Stimulated activated CD8-positive, alpha-beta memory T cell treated with anti-CD3 and anti-CD28 coated beads, Interleukin-2, amount 100 ng/mL, for 48 hours (primary cell): ENCODE measurements around the gene DPP3.

ENCODE experiments used
- DNase-seq, 2 donors: peaks; one replicate each; pipeline ENCODE4 v3.0.0-alpha.2; 2020; ENCODE audit warnings: low read depth in 2 of 2

The DPP3 gene

DNA sequence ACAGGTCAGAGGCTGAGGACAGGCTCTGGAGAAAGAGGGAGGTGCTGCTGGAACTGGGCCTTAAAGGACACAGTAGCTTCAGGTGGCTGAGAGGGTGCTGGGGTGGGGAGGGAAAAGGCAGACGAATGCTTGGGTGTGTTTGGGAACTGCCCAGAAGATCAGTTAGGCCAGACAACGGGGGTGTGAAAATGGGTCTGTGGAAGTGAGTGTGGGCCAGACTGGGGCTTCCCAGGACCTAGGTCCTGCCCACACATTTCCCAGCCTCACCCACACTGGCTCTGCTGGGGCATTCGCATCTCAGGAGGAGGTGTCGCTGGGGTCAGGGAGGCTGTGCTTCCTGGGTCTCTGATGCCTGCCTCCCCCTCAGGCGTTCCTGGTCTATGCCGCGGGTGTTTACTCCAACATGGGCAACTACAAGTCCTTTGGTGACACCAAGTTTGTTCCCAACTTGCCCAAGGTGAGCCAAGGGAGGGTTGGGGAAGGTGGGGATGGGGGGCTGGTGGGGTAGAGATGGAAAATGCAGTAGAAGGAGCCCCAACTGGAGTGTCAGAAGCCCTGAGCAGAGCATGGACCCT is 4.7 kb downstream of the DPP3 start:
- DNase-seq = no peak

DNA sequence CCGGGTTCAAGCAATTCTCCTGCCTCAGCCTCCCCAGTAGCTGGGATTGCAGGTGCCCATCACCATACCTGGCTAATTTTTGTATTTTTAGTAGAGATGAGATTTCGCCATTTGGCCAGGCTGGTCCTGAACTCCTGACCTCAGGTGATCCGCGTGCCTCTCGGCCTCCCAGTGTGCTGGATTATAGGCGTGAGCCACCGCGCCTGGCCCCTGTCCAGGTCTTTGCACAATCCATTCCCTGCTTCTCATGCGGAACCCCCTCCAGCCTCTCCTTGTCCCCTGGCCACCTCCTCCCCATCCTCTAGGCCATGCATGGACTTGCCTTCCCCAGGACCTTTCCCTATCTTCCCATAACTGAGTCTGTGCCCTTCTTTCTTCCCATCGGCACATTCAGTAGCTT is 8.7 kb downstream of the DPP3 start:
- DNase-seq = no peak

GRCh38 chr11:66489636-66490035 is 9.4 kb downstream of the DPP3 start:
- DNase-seq = no peak

DNA sequence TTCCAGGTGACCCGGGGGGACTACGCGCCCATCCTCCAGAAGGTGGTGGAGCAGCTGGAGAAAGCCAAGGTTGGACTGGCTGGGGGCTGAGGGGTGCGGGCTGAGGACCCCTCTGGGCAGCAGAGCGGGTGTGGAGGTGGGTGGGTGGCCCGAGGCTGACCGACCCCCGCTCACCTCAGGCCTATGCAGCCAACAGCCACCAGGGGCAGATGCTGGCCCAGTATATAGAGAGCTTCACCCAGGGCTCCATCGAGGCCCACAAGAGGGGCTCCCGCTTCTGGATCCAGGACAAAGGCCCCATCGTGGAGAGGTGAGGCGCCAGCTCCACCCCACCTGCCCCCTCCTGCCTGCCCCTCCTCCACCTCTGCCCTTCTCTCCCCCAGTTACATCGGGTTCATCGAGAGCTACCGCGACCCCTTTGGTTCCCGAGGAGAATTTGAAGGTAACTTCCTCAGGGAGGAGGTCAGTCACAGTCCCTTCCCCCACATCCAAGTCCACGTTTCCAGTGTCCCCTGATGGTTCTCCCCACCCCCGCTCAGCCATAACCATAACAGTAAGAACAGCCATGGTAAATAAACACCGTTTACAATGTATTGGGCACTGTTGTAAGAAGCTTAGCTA is 11.2 kb downstream of the DPP3 start:
- no peak for DNase-seq

GRCh38 chr11:66492161-66492865 is 12.1 kb downstream of the DPP3 start:
- DNase-seq = no peak

DNA sequence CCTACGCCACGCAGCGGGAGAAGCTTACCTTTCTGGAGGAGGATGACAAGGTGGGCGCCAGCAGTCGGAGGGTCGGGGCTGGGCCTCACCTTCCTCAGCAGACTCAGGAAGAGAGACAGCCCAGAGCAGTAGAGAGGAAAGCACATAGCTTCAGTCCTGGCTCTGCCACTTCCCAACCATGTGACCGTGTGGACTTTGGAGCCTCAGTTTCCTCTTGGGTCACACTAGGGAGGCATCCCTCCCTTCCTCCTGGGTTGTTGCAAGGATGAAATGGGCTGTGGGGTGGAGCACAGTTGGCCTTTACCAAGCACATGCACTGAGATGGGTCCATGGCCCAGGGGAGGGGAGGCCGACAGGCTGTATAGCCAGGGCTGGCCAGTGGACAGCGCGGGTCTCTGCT is 12.9 kb downstream of the DPP3 start:
- no peak for DNase-seq

DNA sequence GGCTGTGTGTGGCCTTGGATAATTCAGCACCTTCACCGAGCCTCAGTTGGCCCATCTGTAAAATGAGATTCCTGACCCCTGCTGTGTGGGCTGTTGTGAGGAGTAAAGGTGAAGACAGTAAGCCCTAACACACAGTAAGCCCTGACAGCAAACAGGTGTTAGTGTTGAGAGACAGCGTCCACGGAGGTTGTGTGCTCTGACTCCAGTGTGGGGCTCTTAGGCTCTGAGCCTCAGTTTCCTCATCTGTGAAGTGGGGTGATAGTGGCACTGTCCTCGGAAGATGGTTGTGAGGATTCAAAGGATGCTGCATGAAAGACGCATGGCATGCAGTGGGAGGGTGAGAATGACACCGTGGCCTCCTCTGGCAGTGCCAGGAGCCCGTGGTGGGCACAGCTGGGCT is 14.2 kb downstream of the DPP3 start:
- DNase-seq = no peak

- no peak for DNase-seq
These were observed 14.7 kb downstream of the DPP3 start for GRCh38 chr11:66494935-66495334.

DNA sequence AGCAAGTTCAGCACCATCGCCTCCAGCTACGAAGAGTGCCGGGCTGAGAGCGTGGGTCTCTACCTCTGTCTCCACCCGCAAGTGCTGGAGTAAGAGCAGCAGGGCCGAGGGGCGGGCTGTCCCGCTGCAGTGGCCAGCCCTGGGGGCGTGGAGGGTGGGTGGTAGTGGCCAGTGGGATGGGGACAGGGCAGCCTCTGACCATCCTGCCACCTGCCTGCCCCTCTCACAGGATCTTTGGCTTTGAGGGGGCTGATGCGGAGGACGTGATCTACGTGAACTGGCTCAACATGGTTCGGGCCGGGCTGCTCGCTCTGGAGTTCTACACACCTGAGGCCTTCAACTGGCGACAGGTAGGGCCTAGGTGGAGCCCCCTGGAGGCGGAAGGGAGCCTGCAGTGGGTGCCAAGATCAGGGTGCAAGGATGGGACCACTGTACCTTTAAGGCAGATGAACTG is 15.2 kb downstream of the DPP3 start:
- DNase-seq = no peak

DNA sequence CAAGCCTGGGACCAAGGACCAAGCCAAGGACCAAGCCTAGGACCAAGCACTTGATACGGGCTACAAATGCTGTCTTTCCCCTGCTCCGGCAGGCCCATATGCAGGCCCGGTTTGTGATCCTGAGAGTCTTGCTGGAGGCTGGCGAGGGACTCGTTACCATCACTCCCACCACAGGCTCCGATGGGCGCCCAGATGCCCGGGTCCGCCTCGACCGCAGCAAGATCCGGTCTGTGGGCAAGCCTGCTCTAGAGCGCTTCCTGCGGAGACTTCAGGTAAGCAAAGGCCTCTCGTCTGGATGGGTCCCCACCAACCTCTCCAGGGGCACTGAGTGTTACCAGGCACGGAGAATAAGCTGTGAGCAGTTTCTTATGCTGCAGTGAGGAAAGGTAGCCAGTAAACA is 17.0 kb downstream of the DPP3 start:
- DNase-seq = no peak

GRCh38 chr11:66498506-66498905 is 18.3 kb downstream of the DPP3 start:
- no peak for DNase-seq

- DNase-seq = no peak
These were observed 25.1 kb downstream of the DPP3 start for GRCh38 chr11:66505276-66505816.

GRCh38 chr11:66509131-66509561 is 28.9 kb downstream of the DPP3 start:
- no peak for DNase-seq

DNA sequence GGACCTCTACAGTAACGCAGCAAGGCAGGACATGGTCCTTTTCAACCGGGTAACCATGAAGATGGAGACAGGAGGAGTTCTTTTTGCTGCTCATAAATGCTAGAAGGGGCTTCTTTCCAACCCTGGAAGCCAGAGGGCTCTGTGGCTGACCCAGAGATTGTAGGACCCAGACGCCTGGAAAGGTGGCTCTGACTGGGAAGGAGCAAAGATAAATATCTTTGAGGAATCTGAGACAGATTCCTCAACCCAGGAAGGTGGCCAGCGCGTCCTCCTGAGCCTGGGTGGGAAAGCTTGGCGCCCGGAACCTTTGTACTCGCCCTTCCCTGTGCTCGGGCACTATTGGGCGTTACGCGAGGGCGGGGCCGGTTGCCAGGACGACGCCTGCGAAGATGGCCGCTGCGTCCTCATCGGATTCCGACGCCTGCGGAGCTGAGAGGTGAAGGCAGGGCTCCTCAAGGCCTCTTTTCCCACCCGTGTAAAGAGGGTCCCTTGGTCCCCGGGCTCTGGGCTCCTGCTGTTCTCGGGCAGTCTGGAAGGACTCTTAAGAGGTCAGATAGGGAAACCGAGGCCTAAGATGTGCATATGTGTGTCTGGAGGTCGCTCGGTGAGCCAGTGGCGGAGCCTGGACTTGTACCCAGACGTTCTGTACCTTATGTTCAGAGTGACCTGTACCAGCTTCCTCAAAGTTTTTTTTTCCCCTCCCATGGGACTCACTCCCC is 30.2 kb downstream of the DPP3 start, which contains the start of gene BBS1:
Gene BBS1, plus strand, starts transcription at position 365 of the 719 bp plus-strand sequence. Its CDS starts 25 bp downstream, at position 390.
- peak; percentile 69 to 77 for DNase-seq

DNA sequence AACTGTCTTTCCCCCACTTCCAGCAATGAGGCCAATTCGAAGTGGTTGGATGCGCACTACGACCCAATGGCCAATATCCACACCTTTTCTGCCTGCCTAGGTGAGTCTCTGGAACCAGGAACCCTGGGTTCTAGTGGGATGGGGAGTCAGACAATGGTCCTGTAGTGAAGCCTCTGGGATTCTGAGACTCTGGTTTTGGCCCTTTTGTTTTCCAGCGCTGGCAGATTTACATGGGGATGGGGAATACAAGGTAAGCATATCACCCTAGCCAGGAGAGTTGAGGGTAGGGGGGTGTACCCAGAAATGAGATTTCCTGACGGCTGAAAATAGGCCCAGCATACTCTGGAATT is 30.7 kb downstream of the DPP3 start:
- DNase-seq = no peak

- no peak for DNase-seq
These were observed 43.4 kb downstream of the DPP3 start for GRCh38 chr11:66523611-66524010.

DNA sequence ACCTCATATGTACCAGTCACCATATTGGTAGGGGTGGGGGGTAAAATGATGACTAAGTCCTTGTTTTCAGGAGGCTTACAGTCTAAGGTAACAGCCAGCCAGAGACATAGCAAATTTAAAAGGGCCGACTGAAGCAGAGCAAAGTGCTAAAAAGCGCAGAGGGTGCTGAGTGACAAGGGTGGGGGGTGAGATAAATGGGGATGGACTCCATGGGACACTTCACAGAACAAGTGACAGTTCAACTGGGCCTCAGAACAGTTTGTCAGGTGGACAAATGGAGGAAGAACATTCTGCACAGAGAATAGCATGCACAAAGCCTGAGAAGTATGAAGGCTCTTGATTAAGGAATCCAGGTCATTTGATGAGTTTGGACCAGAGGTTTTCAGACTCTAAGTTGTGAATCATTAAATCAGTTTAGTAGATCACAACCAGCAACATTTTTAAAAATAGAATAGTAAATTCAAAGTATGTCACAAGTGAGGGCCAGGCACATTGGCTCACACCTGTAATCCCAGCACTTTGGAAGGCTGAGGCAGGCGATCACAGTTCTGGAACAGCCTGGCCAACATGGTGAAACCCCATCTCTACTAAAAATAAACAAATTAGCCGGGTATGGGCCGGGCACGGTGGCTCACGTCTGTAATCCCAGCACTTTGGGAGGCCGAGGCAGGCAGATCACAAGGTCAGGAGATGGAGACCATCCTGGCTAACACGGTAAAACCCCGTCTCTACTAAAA is 44.2 kb downstream of the DPP3 start:
- DNase-seq = no peak

DNA sequence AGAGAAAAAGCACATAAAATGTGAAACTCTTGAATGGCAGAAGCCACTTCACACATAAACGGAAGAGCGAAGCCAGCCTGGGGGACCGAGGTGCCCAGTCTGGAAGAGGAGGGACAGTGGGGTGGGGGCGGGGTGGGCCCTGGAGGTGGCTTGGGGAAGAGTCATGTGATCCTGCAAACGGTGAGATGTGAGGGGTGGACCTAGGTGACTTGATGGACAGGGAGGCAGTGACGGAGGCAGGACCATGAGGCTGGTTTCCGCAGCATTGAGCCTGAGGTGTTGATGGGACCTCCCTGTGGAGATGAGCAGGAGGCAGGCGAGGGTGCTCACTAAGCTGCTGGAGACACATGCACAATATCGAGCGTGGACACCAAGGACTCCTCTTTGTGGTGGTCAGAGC is 48.8 kb downstream of the DPP3 start:
- no peak for DNase-seq

DNA sequence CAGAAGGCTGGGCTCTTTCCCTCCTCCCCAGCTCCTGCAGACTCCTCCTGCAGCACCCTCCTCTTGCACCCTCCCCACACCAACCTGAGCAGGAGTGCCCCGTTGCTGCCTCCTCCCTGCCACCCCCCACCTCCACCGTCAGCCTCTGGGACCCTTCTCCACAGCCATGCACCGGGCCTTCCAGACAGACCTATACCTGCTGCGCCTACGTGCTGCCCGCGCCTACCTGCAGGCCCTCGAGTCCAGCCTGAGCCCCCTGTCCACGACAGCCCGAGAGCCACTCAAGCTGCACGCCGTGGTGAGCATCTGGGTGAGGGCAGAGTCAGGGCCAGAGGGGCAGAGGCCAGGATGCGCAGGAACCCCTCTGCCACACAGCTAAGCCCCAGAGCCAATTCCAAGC is 49.4 kb downstream of the DPP3 start:
- no peak for DNase-seq

- no peak for DNase-seq
These were observed 50.9 kb downstream of the DPP3 start for GRCh38 chr11:66530927-66531709.

GRCh38 chr11:66531841-66532240 is 51.6 kb downstream of the DPP3 start:
- no peak for DNase-seq
